NCI-H510A (cell line): ENCODE data around the gene CD93.

Source experiments
- DNase-seq: peaks from one replicate; lab custom pipeline; 2025; lab: John Stamatoyannopoulos, UW

CD93 gene

GRCh38 chr20:23097636-23098580, 11.8 kb upstream of the CD93 start:
- no peak for DNase-seq

- DNase-seq: no peak
Observed at GRCh38 chr20:23096986-23097520, 10.9 kb upstream of the CD93 start.

GRCh38 chr20:23096097-23096496, 10.0 kb upstream of the CD93 start:
- DNase-seq: no peak

- DNase-seq: no peak
Observed at GRCh38 chr20:23095499-23095898, 9.4 kb upstream of the CD93 start.

- DNase-seq: no peak
Observed at GRCh38 chr20:23094927-23095326, 8.8 kb upstream of the CD93 start.

GRCh38 chr20:23094213-23094896, 8.2 kb upstream of the CD93 start:
- DNase-seq: no peak

GRCh38 chr20:23093613-23094012, 7.5 kb upstream of the CD93 start:
- no peak for DNase-seq

- DNase-seq: no peak
Observed at GRCh38 chr20:23092861-23093495, 6.9 kb upstream of the CD93 start.

GRCh38 chr20:23092384-23092756, 6.2 kb upstream of the CD93 start:
- DNase-seq: peak; percentile 75

GRCh38 chr20:23091721-23092383, 5.7 kb upstream of the CD93 start:
- DNase-seq: peak; percentile 75

- DNase-seq: no peak
Observed at GRCh38 chr20:23090878-23091277, 4.8 kb upstream of the CD93 start.

- no peak for DNase-seq
Observed at GRCh38 chr20:23090147-23090546, 4.0 kb upstream of the CD93 start.

- no peak for DNase-seq
Observed at GRCh38 chr20:23088866-23089265, 2.7 kb upstream of the CD93 start.

- no peak for DNase-seq
Observed at GRCh38 chr20:23087587-23088251, 1.6 kb upstream of the CD93 start.

GRCh38 chr20:23086931-23087411, 847 bp upstream of the CD93 start:
- DNase-seq: no peak

GRCh38 chr20:23085436-23086055, 578 bp downstream of the CD93 start:
- no peak for DNase-seq

- no peak for DNase-seq
Observed at GRCh38 chr20:23084845-23085365, 1.2 kb downstream of the CD93 start.

GRCh38 chr20:23084282-23084844, 1.8 kb downstream of the CD93 start:
- DNase-seq: no peak

- no peak for DNase-seq
Observed at GRCh38 chr20:23083553-23084220, 2.4 kb downstream of the CD93 start.
